ENCODE results near the gene CANT1.

GRCh38 chr17:79002796-79003593 lies 6.6 kb downstream of the CANT1 start:
- TF ChIP-seq CTCF (IDR thresholded peaks at IDR 0.05) (no peak), USF1 (CRISPR knock-in tag; IDR thresholded peaks at IDR 0.05) (no peak)
